Transverse colon (tissue), 4 donors: ENCODE data around the gene LMO7.

Experiments
- EP300 ChIP-seq: sonication (generic); formaldehyde crosslinking; IDR thresholded peaks from one replicate; pipeline ENCODE4 v1.6.1; 2017; ENCODE audit warnings: antibody characterized with exemption, low read depth
- POLR2A ChIP-seq: fragments of 450-650 bp; IDR thresholded peaks from one replicate; pipeline ENCODE4 v1.6.1; 2016; ENCODE audit warnings: antibody characterized with exemption, mild to moderate bottlenecking, moderate library complexity
- POLR2AphosphoS5 ChIP-seq, 3 donors: sonication (generic); formaldehyde crosslinking; IDR thresholded peaks; one replicate each; pipeline ENCODE4 v1.6.1; 2016; ENCODE audit warnings: antibody characterized with exemption in 3 of 3
- TF ChIP-seq, protein P1 (sequence below), 5 experiments: fragments of 200-600 bp in 3 of 5; fragments of 450-650 bp in 2 of 5; sonication (generic) in 3 of 5; IDR thresholded peaks; 1 replicate in 2 of 5; 2 replicates in 3 of 5; pipeline ENCODE4 v1.5.1; 2016 to 2017; ENCODE audit warnings: antibody characterized with exemption in 5 of 5, inconsistent platforms in 3 of 5, mild to moderate bottlenecking in 2 of 5, moderate library complexity in 1 of 5

DNA sequence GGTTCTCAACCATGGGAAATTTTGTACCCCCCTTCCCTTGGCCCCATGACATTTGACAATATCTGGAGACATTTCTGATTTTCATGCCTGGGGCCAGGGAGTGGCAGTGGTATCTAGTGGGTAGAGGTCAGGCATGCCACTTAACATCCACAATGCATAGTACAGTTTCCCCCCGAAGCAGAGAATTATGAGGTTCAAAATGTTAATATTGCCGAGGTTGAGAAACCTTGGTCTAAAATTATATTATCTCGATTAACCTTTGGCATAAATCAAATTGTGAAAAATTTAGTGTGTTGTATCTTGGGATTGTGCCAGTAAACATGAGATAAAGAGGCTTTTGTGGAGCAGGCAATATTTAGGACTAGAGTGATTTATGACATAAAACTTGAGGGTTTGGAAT, 147.9 kb downstream of the LMO7 start:
- TF ChIP-seq, protein P1, sequence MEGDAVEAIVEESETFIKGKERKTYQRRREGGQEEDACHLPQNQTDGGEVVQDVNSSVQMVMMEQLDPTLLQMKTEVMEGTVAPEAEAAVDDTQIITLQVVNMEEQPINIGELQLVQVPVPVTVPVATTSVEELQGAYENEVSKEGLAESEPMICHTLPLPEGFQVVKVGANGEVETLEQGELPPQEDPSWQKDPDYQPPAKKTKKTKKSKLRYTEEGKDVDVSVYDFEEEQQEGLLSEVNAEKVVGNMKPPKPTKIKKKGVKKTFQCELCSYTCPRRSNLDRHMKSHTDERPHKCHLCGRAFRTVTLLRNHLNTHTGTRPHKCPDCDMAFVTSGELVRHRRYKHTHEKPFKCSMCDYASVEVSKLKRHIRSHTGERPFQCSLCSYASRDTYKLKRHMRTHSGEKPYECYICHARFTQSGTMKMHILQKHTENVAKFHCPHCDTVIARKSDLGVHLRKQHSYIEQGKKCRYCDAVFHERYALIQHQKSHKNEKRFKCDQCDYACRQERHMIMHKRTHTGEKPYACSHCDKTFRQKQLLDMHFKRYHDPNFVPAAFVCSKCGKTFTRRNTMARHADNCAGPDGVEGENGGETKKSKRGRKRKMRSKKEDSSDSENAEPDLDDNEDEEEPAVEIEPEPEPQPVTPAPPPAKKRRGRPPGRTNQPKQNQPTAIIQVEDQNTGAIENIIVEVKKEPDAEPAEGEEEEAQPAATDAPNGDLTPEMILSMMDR (IDR thresholded peaks at IDR 0.05) = no peak
- TF ChIP-seq POLR2A = no peak
- no peak for TF ChIP-seq EP300
- no peak for TF ChIP-seq POLR2AphosphoS5 (IDR thresholded peaks at IDR 0.05)
